Frontal cortex (tissue), 4 donors: ENCODE results near the gene FAM181A. TPM values are rescaled to one million over a fixed set of nuclear protein-coding genes. Genes with fewer than 3 reads are reported as not detected.

ENCODE experiments used
- DNase-seq, 2 donors: peaks; one replicate each; pipeline ENCODE4 v3.0.0; 2012; ENCODE audit warnings: low spot score in 2 of 2
- FAIRE-seq: peaks from 2 replicates; lab custom pipeline; 2012; peaks lifted over from hg19 to GRCh38; lab: Jason Lieb, UNC
- total RNA-seq: library from RNA; depleted of rRNA; stranded (reverse); fragments of >200 nt; gene quantifications from one replicate; pipeline ENCODE4 v1.2.3, GENCODE V29; 2014
- donor health status: control.
- donor health status: control.
- donor health status: control.

FAM181A gene
- total RNA-seq, 1 donor from 2014 or later, result 2.4 TPM

DNA sequence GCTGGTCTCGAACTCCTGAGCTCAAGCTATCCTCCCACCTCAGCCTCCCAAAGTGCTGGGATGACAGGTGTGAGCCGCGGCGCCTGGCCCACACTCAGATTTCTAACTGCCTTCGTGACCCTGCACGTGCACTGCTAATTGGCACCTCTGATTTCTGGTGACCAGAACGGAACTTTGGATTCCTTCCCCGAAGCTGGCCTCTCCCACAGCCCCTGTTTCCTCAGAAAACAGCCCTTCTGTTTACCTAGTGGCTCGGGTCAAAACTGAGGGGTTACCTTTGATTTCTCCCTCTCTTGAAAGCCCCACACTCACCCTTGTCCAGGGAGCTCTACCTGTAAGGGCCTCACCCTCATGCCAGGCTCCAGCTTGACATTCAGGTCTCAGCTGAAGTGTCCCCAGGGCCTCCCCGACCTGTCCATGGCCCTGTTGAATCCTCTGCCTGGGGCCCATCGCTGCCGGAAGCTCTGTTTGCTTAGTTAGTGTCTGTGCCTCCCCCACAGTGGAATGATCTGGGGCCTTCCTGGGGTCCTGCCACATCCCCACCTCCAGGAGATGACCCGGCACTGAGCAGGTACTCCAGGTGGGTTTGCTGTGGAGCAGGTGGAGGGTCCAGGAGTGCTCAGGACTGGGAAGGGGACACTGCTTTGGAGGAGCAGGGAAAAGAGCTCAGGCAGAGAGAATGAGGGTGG, 24.4 kb upstream of the FAM181A start:
- DNase-seq, result no peak
- no peak for FAIRE-seq

DNA sequence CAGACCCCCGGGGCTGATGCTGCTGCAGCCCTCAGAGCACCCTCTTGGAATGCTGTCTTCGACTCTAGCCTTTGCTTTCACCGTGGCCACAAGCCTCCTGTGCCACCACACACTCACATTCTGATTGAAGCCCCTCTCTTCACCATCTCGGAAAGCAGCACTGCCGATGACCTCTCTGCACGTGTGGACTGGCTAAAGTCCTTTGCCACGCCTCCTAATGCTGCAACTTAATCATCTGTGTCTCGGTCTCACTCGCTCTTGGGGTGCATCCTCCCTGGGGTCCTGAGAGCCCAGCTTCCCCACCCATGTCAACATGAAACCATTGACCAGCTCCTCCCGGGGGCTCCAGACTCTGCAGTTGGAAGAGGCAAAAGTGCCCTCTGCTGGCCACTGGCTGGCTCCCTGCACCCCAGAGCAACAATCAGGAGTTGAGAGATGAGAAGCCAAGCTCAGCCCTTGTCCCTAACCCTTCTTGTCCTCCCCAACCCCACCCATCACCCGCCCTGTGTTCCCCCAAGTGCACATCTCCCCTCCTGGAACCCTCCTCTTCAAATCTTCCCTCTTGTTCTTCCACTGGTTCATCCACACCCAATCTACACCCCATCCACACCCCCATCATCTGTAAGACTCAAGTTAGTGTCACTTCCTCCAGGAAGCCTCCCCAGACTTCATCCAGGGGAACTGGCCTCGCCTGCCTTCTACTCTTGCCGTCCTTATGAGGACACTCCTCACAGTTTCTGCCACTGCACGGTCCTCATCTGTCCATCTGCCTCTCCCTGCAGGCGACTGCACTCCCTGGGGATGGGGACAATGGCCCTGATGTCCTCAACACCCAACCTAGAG, 23.6 kb upstream of the FAM181A start:
- no peak for FAIRE-seq

DNA sequence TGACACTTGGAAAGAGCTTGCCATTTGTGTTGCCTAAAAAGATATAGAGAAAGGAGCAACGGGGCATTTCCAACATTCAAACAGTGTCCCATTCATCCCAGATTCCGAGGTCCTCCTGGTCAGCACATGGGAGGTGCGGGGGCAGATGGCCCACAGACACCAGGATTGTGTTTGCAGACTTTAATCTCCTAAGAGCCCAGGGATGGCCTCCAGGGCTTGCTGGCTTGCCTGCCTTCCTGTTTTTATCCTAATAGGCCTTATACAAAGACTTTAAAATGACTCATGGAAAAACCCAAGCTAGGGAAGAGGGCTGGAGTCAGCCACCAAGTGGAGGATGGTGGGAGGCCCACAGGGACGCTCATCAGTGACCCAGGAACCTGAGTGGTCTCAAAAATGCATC, 21.5 kb upstream of the FAM181A start:
- no peak for FAIRE-seq
- DNase-seq, result no peak

More for the DNA sequence above, 23.6 kb upstream of the FAM181A start:
- DNase-seq, result no peak

DNA sequence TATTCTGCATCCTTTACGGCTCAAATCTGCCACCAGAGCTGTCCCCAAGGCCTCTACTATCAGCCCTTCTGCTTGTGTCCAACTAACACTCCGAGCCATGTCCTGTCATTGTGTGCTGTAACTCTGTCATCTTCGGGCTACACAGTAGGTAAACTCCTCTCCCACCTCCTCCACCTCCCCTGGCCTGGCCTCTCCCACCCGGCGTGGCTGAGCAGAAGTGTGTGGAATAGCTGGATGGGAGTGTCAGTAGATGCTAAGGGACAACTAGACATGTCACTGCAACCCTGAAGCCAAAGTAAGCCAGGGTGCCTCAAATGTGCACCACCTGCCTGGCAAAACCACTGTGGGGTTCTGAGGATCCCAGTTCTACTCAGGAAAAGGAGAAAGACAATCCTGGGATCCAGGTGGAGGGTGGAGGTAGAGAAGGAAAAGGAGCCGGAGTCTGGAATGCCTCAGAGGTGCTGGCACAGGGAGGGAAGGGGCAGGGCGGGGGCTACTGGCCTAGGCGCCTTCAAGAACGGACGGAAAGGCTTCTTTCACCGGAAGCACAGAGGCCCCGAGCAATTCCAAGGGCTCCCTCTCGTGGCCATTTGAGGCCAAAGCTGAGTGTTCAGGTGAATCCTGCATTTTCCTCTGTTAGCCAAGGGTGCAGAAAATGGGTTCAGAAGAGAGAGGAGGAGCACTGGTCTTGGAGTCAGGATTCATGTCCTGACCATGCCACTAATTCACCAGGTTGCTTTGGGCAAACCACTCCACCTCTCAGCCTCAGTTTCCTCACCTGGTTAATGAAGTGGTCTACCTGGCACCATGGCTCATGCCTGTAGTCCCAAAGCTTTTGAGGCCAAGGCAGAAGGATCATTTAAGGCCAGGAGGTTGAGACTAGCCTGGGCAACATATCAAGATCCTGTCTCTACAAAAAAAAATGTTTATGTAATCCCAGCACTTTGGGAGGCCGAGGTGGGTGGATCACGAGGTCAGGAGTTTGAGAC, 20.5 kb upstream of the FAM181A start:
- FAIRE-seq, result no peak
- peak in 1 of 2 donors; percentile 61 for DNase-seq

DNA sequence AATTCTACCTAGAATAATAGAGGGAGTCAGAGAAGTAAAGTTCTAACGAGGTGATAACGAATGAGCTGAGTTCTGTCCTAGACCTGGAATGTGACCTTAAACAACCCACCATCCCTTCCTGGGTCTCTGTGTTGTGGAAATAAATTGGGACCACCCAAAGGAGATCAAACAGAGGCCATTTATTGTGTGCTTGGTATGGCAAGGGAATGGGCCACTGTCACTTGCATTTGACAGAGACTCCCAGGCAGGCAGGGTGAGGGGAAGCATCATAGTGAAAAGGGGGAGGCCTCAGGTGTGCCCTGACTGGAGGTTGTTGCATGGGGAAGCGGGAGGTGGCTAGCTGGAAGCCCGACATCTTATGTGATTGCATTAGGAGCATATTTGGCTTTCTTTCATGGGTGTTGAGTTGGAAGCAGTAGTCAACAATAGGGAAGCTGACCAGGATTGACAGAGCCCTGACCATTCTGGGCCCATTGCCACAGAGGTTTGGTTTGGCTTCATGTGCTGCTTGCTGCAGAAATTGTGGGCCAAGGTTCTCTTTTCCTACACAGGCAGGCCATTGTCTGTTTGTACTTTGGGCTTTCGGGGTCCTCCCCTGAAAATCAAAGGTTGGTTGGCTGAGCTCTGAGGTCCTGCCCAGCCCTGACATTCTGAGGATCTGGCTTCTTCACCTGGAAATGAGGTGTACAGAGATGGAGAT, 17.6 kb upstream of the FAM181A start:
- FAIRE-seq (no peak), DNase-seq (no peak)

- FAIRE-seq (no peak), DNase-seq (no peak)
Observed at GRCh38 chr14:93911975-93912615, 15.0 kb upstream of the FAM181A start.

DNA sequence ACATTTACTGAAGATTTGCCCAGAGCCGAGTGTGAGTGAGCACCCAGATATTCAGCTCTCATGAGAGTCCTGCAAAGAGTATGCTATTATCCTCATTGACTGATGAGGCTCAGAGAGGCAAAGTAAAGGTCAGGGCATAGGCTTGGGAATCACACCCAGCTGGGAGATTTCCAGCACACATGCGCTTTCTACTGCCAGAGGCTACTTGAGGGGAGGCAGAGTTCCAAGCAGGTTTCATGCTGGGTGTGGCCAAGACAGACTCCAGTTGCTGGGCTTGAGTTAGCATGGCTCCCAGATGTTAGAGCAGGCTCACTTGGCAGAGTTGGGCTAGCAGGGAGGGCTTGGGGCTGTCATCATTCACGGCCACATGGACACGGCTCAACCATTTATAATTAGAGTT, 14.4 kb upstream of the FAM181A start:
- FAIRE-seq (no peak), DNase-seq (no peak)

DNA sequence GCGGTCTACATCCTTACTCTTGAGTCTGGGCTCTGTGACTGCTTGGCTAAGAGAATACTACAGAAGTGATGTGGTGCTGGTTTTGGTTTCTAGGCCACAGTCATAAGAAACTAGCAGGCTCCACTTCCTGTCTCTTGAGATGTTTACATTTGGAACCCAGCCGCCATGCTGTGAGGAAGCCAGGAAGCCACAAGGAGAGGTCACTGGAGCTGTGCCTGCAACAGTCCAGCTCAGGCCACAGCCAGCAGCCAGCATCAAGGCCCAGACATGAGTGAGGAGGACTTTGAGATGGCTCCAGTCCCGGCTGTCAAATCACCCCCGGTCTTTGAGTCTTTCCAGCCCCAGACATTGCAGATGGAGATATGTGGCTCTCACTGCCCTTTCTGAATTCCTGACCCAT, 12.9 kb upstream of the FAM181A start:
- FAIRE-seq, result no peak
- no peak for DNase-seq

- DNase-seq (no peak), FAIRE-seq (no peak)
Observed at GRCh38 chr14:93915070-93915705, 12.0 kb upstream of the FAM181A start.

DNA sequence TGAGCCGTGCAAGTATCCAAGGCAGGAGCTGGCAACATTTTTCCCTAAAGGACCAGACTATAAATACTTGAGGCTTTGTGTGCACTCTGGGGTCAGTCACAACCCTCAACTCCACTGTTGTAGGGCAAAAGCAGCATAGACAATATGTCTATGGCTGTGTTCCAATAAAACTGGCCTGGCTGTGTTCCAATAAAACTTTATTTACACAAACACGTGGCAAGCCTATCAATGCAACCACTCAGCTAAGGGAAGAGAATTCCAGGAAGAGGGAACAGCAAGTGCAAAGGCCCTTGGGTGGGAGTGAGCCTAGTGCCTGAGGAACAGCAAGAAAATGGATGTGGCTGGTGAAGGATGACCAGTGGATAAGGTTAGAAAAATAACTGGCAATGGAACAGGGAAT, 11.3 kb upstream of the FAM181A start:
- no peak for FAIRE-seq
- no peak for DNase-seq

GRCh38 chr14:93916498-93916897, 10.6 kb upstream of the FAM181A start:
- DNase-seq (no peak), FAIRE-seq (no peak)

GRCh38 chr14:93917141-93917540, 10.0 kb upstream of the FAM181A start:
- no peak for FAIRE-seq
- DNase-seq, result no peak

GRCh38 chr14:93921001-93921806, 5.9 kb upstream of the FAM181A start:
- FAIRE-seq, result no peak
- DNase-seq, result no peak

DNA sequence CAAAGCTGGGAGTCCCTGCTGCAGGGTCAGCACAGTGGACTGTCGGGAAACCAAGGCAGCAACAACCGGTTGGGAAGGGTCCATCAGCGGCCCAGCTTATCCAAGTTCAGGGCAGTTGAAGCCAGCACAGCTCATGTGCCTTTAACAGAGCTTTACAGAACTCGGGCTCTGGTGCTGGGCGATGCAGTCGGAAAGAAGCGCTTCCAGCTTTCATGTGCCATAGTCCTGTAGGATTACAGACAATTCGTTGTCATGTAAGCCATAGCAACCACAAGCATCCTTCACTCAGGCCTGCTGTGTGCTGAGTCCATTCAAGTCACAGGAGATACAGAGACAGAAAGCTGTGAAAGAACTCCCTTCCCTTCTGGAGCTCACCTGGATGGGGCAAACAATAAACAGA, 3.5 kb upstream of the FAM181A start:
- FAIRE-seq (no peak), DNase-seq (no peak)

- FAIRE-seq, result no peak
Observed at GRCh38 chr14:93924592-93925355, 2.4 kb upstream of the FAM181A start.

GRCh38 chr14:93925374-93925895, 1.7 kb upstream of the FAM181A start:
- no peak for FAIRE-seq
- no peak for DNase-seq

More at GRCh38 chr14:93924592-93925355, 2.4 kb upstream of the FAM181A start:
- no peak for DNase-seq
